ENCODE results near the gene TBX10. TPM values are rescaled to one million over a fixed set of nuclear protein-coding genes. Genes with fewer than 3 reads are reported as not detected.
"Not testable (repeated sequence)": the region's sequence is repeated elsewhere in the genome, so short reads cannot be mapped to it uniquely, and the experiment has no call there.

Gene TBX10
- total RNA-seq, 1 donor from 2014 or later = not detected

DNA sequence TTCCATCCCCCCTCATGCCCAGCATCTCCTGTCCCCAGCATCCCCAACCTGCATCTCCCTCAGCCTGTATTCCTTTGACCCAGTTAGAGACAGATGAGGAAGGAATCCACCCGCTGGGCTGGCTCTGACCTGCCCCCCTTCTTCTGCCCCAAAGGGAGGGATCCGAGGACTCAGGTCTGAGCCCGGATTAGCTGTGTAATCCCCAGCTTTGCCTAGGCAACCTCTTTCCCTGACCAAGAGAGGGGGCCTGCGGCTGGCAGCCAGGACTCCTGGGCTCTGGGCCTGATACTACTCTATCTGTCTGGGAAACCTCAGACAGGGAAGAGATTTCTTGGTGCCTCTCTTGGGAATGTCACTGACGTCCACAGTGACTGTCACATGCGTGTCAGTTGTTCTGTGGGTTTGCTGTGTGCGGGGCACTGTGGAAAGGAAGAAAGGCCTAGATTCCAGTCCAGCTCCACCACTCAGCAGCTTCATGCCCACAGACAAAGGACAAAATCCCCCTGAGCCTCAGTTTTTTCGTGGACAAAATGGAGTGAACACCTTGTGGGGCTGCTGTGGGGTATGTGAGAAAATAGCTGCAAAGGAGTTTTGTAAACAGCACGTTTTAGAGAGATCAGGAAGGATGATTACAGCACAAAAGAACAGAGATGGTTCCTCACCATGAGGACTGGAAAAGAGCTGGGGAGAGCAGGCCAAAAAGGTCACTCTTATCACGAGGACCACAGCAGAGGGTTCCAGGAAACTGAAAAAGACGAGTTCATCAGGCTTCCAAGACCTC, 34.1 kb downstream of the TBX10 start:
- no peak for DNase-seq (ENCODE audit: low spot score in 2 of 2)
- FAIRE-seq = no peak

DNA sequence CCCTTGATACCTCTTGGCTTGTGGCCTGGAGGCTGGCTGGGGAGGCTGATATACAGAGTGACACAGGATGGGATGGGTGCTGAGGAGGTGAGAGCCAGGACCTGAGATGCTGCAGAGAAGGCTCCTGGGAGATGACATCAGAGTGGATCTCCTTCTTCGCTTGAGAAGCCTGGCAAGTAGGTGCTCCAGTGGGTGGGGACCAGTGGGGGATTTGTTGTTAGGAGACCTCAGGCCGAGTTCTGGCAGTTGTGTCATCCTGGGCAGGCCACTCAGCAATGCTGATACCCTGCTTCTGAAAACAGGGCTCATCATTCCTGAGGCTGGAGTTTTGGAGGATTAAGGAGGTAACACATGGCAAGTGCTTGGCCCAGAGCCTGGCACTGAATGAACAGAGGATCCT, 34.7 kb downstream of the TBX10 start:
- FAIRE-seq (no peak), DNase-seq (ENCODE audit: low spot score in 2 of 2) (no peak)

DNA sequence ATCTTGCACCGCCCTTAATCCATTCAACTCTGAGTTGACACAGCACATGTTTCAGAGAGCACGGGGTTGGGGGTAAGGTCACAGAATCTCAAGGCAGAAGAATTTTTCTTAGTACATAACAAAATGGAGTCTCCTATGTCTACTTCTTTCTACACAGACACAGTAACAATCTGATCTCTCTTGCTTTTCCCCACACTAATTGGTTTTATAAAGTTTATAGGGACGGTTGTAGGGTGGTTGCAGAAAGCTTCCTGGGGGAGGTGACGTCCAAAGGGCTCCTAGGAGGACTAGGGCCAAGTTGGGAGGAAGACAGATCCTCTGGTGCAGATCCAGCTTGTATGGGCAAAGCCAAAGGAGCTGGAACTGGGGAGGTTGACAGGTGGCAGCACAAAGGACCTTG, 35.4 kb downstream of the TBX10 start:
- DNase-seq (ENCODE audit: low spot score in 2 of 2); FAIRE-seq: not testable (repeated sequence)

DNA sequence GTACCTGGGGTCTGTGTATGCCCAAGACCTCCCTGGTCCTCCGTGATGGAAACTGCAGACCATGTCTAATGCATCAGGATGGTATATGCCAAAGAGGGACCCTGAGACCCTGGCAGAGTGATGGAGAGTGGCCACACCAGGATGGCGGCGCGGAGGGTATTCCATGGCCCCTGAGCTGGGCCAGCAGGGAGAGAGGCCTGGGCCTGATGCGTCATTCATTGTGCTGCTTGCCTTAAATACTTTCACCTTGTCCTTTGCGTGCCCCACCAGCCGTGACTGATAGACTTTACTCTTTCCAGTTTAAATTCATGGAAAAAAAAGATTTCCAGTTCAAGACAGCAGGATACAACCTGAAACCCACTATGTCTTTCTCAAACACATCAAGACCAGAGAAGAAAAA, 38.5 kb downstream of the TBX10 start:
- no peak for FAIRE-seq
- DNase-seq (ENCODE audit: low spot score in 2 of 2) = no peak

DNA sequence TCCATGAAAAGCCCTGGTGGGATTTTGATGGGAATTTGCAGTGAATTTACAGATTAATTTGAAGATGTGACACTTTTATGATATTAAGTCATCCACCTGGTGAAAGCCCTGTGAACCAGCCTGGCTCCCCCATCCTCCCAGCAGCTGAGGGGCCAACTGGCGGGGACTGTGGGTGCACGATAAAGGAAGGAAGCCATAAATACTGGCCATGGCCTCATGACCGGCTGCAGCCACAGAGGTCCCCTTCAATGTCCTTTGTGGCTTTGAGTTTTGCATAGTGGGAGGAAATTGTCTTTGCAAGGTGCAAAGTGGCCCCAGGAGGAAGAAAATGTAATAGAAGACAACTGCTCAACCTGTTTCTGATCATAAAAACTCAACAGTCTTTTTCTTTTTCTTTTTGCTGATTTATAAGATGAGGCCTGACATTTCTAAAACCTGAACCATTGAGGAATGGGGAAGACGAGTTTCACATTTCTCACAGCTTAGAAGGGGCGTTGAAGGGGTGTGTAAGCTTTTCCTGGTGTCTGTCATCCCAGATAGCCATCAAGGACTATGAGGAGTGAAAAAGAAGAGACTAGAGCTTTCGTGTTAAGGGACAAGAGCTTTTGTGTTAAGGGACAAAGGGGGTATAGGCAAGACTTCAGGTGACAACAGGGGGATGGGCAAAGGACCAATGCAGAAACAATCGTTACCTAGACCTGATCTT, 39.1 kb downstream of the TBX10 start:
- no peak for DNase-seq (ENCODE audit: low spot score in 2 of 2)

DNA sequence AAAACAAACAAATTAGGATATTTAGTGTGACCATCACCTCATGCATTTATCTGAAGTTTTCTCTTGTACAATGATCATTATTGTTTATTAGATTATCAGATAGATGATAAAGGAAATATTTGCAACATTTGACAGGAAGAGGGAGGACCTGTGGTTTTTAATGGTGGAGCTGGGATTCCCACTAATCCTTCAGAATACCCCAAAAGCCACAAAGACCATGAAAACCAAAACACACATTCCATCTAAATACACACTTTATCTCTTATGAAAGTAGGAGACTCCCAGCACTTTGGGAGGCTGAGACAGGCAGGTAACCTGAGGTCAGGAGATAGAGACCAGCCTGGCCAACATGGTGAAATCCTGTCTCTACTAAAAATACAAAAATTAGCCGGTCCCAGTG, 40.4 kb downstream of the TBX10 start:
- FAIRE-seq (no peak), DNase-seq (ENCODE audit: low spot score in 2 of 2) (no peak)

More for the DNA sequence above, 39.1 kb downstream of the TBX10 start:
- no peak for FAIRE-seq

DNA sequence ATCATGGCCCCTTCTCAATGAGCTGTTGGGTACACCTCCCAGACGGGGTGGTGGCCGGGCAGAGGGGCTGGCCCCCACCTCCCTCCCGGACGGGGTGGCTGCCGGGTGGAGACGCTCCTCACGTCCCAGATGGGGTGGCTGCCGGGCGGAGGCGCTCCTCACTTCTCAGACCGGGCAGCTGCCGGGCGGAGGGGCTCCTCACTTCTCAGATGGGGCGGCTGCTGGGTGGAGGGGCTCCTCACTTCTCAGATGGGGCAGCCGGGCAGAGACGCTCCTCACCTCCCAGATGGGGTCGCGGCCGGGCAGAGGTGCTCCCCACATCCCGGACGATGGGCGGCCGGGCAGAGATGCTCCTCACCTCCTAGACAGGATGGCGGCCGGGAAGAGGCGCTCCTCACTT, 41.6 kb downstream of the TBX10 start:
- not testable (repeated sequence) for FAIRE-seq; DNase-seq (ENCODE audit: low spot score in 2 of 2)

DNA sequence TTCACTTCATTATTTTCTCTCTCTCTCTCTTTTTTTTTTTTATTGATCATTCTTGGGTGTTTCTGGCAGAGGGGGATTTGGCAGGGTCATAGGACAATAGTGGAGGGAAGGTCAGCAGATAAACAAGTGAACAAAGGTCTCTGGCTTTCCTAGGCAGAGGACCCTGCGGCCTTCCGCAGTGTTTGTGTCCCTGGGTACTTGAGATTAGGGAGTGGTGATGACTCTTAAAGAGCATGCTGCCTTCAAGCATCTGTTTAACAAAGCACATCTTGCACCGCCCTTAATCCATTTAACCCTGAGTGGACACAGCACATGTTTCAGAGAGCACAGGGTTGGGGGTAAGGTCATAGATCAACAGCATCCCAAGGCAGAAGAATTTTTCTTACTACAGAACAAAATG, 42.1 kb downstream of the TBX10 start:
- not testable (repeated sequence) for FAIRE-seq; DNase-seq (ENCODE audit: low spot score in 2 of 2)

DNA sequence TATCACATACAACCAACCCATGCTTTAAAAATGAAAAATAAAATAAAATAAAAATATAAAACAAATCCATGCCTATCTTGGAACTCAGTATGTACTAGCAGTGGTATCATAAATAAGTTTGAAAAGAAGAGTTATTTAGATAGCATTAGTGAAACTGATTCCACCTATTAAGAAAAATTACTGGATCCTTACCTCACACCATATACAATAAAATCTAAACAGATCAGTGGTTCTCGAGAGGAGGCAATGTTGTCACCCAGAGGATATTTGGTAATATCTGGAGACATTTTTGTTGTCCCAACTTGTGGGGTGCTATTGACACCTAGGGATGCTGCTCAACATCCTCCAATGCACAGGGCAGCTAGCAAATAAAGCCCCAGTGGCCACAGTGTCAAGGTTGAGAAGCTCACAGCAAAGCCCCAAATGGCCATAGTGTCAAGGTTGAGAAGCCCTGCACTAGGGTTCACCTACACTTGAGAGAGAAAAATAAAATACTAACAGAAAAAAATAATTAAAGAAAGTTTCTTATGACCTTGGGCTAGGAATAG, 42.7 kb downstream of the TBX10 start:
- FAIRE-seq = no peak
- no peak for DNase-seq (ENCODE audit: low spot score in 2 of 2)

DNA sequence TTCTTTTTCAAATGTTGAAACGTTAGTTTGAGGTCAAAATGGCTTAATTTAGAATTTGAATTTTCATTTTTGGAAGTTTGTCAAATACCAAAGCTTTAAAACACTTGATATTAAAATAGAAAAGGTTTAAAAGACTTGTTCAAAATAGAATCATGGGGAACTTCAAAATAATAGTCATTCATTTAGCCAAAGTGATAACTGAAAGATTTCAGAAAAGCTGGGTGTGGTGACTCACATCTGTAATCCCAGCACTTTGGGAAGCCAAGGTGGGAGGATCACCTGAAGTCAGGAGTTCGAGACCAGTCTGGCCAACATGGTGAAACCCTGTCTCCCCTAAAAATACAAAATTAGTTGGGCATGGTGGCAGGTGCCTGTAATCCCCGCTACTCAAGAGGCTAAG, 45.1 kb downstream of the TBX10 start:
- FAIRE-seq = no peak

DNA sequence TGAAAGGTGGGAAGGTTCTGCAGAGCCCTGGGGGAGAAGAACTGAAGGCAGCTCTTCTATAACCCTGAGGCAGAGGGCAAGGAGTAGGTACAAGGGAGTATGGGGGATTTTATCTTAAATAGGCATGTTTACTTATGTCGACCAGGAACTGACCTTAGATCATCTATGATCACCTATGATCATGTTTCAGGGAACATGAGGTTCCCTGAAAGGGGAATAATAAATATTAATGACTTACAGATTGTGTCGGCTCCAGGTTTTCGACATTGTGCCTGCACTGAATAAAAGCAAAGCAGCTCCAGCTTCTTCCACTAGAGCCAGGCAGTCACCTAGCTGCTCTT, 46.0 kb downstream of the TBX10 start:
- FAIRE-seq = no peak
- no peak for DNase-seq (ENCODE audit: low spot score in 2 of 2)

More for the DNA sequence above, 45.1 kb downstream of the TBX10 start:
- DNase-seq (ENCODE audit: low spot score in 2 of 2) = no peak

DNA sequence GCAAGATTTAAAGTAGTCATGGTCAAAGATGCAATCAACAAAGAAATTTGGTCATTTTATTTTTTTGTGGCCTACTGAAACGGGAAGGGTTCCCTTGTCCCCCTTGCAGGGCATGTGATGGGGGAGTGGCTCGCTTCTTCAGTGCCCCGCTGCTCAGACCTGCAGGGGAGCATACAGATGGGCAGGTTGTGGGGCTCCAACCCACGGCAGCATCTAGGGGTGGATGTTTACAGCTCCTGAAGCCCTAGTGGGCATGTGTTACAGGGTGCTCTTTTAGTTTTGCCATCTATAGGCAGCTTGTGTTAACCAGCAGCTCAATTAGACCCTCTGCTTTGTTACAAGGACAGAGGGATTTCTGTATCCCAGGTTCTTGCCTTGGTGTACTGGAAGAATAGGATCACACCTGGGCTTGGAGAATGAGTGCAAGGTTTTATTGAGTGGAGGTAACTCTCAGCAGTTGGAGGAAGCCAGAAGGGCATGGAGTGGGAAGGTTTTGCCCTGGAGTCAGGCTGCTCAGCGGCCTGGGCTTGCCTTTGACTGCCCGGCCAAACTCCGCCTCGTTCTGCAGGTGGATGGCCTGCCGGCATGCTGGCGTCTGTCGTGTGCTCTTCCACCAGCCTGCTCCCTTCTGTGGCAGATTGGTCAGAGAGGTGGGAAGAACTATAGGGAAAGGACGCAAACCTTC, 46.5 kb downstream of the TBX10 start:
- DNase-seq (ENCODE audit: low spot score in 2 of 2) (no peak), FAIRE-seq (no peak)

DNA sequence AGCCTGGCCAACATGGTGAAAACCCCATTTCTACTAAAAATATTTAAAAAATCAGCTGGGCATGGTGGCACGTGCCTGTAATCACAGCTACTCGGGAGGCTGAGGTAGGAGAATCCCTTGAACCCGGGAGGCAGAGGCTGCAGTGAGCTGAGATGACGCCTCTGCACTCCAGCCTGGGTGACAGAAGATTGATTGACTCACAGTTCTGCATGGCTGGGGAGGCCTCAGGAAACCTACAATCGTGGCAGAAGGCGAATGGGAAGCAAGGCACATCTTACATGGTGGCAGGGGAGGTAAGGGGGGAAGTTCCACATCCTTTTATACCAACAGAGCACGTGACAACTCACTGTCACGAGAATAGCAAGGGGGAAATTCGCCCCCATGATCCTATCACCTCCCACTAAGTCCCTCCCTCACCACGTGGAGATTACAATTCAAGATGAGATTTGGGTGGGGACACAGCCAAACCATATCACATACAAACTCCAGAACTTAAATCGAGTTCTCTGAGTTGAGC, 50.6 kb downstream of the TBX10 start:
- FAIRE-seq; DNase-seq (ENCODE audit: low spot score in 2 of 2): not testable (repeated sequence)

DNA sequence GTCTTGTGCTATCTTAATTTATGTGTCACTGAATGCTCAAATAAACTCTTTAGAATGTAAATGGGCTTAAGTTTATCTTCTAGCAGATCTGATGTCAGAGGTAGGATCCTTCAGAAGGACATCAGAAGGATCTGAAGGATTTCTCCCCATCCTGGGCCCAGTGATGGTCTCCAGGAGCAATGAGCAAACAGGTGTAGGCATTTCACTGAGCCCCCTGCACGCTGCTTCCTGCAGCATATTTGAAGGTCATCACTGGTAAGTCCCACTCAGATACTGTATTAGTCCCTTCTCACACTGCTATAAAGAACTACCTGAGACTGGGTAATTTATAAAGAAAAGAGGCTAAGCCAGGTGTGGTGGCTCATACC, 51.4 kb downstream of the TBX10 start:
- DNase-seq (ENCODE audit: low spot score in 2 of 2) (no peak), FAIRE-seq (no peak)

DNA sequence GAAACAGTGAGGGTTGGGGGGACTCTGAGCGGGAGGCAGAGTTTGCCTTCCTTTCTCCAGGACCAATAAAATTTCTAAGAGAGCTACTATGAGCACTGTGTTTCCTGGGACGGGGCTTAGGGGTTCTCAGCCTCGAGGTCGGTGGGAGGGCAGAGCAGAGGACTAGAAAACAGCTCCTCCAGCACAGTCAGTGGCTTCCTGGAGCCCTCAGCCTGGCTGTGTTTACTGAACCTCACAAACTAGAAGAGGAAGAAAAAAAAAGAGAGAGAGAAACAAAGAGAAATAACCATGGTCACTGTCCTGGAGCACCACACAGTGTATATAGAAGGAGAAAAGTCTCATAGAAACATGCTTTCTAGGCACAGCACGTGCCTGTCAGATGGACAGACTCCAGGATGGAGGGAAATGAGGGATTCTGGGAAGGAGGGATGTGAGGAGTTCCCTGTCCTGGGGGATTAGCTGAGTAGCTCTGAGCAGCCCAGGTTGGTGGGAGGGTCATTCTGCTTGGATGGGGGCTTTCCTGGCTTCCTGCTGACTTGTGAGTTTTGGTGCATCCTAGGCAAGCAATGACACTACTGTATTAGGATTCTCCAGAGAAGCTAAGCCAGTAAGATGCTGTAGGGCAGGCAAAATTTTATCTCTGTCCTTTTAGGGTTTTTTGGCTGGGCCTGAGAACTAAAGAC, 52.9 kb downstream of the TBX10 start:
- no peak for FAIRE-seq
- DNase-seq (ENCODE audit: low spot score in 2 of 2) = no peak

DNA sequence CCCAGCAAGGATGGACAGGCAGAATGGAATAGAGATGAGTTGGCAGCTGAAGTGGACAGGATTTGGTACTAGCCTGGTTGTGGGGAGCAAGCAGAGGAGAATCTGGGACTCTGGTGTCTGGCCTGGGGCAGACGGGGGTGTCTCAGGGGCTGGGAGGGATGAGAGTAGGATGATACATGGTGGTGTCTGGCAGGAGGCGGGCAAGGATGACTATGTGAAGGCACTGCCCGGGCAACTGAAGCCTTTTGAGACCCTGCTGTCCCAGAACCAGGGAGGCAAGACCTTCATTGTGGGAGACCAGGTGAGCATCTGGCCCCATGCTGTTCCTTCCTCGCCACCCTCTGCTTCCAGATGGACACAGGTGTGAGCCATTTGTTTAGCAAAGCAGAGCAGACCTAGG, 53.7 kb downstream of the TBX10 start:
- DNase-seq (ENCODE audit: low spot score in 2 of 2) (no peak), FAIRE-seq (no peak)

DNA sequence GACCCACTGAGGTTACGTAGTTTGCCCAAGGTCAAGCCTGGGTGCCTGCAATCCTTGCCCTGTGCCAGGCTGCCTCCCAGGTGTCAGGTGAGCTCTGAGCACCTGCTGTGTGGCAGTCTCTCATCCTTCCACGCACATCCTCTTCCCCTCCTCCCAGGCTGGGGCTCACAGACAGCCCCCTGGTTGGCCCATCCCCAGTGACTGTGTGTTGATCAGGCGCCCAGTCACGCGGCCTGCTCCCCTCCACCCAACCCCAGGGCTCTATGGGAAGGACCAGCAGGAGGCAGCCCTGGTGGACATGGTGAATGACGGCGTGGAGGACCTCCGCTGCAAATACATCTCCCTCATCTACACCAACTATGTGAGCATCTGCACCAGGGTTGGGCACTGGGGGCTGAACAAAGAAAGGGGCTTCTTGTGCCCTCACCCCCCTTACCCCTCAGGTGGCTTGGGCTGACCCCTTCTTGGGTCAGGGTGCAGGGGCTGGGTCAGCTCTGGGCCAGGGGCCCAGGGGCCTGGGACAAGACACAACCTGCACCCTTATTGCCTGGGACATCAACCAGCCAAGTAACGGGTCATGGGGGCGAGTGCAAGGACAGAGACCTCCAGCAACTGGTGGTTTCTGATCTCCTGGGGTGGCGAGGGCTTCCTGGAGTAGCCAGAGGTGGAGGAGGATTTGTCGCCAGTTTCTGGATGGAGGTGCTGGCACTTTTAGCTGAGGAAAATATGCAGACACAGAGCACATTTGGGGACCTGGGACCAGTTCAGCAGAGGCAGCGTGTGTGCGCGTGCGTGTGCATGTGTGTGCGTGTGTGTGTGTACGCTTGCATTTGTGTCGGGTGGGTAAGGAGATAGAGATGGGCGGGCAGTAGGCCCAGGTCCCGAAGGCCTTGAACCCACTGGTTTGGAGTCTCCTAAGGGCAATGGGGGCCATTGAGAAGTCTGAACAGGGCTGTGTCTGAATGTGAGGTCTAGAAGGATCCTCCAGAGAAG, 54.4 kb downstream of the TBX10 start:
- FAIRE-seq = no peak
- DNase-seq (ENCODE audit: low spot score in 2 of 2) = no peak

DNA sequence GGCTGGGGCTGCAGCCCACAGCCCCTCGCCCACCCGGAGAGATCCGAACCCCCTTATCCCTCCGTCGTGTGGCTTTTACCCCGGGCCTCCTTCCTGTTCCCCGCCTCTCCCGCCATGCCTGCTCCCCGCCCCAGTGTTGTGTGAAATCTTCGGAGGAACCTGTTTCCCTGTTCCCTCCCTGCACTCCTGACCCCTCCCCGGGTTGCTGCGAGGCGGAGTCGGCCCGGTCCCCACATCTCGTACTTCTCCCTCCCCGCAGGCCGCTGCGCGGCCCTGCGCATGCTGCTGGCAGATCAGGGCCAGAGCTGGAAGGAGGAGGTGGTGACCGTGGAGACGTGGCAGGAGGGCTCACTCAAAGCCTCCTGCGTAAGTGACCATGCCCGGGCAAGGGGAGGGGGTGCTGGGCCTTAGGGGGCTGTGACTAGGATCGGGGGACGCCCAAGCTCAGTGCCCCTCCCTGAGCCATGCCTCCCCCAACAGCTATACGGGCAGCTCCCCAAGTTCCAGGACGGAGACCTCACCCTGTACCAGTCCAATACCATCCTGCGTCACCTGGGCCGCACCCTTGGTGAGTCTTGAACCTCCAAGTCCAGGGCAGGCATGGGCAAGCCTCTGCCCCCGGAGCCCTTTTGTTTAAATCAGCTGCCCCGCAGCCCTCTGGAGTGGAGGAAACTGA, 55.2 kb downstream of the TBX10 start:
- FAIRE-seq (no peak), DNase-seq (ENCODE audit: low spot score in 2 of 2) (peak; percentile 40 to 47)
